Thyroid gland (tissue), 4 donors: ENCODE measurements around the gene ANTXR1. TPM values are rescaled to one million over a fixed set of nuclear protein-coding genes. Genes with fewer than 3 reads are reported as not detected.

Source experiments
- DNase-seq, 2 donors: peaks; one replicate each; pipeline ENCODE4 v3.0.0-alpha.2; 2019
- H3K27ac ChIP-seq, 3 donors: fragments of 200-600 bp; sonication (generic); 1 replicate in 2 of 3; 2 replicates in 1 of 3; pipeline ENCODE4 v1.5.1; 2016 to 2019; ENCODE audit warnings: mild to moderate bottlenecking in 1 of 3, moderate library complexity in 1 of 3
- H3K27me3 ChIP-seq: fragments of 200-600 bp; sonication (generic); one replicate; pipeline ENCODE4 v1.5.1; 2019
- H3K36me3 ChIP-seq, 2 donors: fragments of 200-600 bp; sonication (generic); one replicate each; pipeline ENCODE4 v1.5.1; 2016 to 2019
- H3K4me1 ChIP-seq, 2 donors: fragments of 200-600 bp; sonication (generic); one replicate each; pipeline ENCODE4 v1.5.1; 2017 to 2019
- H3K4me3 ChIP-seq, 3 donors: fragments of 200-600 bp; sonication (generic); replicated peaks in 1 of 3; 1 replicate in 2 of 3; 2 replicates in 1 of 3; pipeline ENCODE4 v1.5.1; 2016; ENCODE audit warnings: mild to moderate bottlenecking in 1 of 3
- H3K9me3 ChIP-seq: fragments of 200-600 bp; sonication (generic); one replicate; pipeline ENCODE4 v1.5.1; 2017
- POLR2A ChIP-seq, 2 donors: fragments of 450-650 bp; IDR thresholded peaks; one replicate each; pipeline ENCODE4 v1.6.1; 2017; ENCODE audit warnings: antibody characterized with exemption in 2 of 2, mild to moderate bottlenecking in 2 of 2, moderate library complexity in 1 of 2
- WGBS, 2 donors: methylation state at CpG; one replicate each; pipeline ENCODE4 v1.1.5; 2017; 5-methylcytosine and 5-hydroxymethylcytosine counted together
- intact Hi-C: fragments of 100-400 bp; cut with DNase I; formaldehyde crosslinking; loops from one replicate; pipeline ENCODE4 v1.15.1; 2023
- total RNA-seq, 4 donors: library from RNA; depleted of rRNA; stranded (reverse); fragments of >200 nt; gene quantifications; one replicate each; pipeline ENCODE4 v1.2.3, GENCODE V29; 2016
- TF ChIP-seq, protein P1 (sequence below), 6 experiments: fragments of 200-600 bp in 3 of 6; fragments of 450-650 bp in 3 of 6; sonication (generic) in 3 of 6; IDR thresholded peaks; one replicate each; pipeline ENCODE4 v1.5.1; 2016 to 2019; ENCODE audit warnings: antibody characterized with exemption in 6 of 6, mild to moderate bottlenecking in 2 of 6, inconsistent platforms in 1 of 6, moderate library complexity in 1 of 6

The ANTXR1 gene
- total RNA-seq, 4 donors from 2014 or later, result 56.4 to 103 (median 79.3) TPM

DNA sequence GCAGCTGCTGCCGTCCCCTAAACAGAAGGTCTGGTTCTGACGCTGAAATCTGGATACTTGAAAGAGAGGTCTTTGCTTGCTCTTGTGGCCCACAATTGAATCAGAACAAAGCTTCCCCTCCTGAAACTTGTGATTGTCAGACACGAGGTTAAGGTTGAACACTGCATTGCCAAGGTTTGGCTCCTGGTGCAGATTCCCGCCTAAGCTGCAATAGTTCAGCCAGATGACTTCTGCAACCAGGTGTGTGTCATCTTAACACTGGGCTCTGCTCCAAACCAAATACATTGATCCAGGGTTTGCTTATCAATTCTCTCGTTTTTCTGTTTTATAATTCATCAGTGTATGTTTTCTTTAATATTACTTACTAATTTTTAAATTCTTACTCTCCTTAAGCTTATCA lies 23.9 kb upstream of the ANTXR1 start:
- intact Hi-C loops, result no loop called here
- DNase-seq, result no peak
- Histone ChIP-seq H3K27ac (no peak overlapping the region), H3K4me1 (peaks cover 0 to 9% of the 10 kb centered on the region in 2 donors), H3K4me3 (no peak overlapping the region), H3K36me3 (no peaks in the 10 kb centered on the region), H3K9me3 (no peaks in the 10 kb centered on the region), H3K27me3 (no peaks in the 10 kb centered on the region)
- 84 to 88% methylated on average over 5 of the region's 5 CpGs for WGBS, 2 donors
- TF ChIP-seq, protein P1, sequence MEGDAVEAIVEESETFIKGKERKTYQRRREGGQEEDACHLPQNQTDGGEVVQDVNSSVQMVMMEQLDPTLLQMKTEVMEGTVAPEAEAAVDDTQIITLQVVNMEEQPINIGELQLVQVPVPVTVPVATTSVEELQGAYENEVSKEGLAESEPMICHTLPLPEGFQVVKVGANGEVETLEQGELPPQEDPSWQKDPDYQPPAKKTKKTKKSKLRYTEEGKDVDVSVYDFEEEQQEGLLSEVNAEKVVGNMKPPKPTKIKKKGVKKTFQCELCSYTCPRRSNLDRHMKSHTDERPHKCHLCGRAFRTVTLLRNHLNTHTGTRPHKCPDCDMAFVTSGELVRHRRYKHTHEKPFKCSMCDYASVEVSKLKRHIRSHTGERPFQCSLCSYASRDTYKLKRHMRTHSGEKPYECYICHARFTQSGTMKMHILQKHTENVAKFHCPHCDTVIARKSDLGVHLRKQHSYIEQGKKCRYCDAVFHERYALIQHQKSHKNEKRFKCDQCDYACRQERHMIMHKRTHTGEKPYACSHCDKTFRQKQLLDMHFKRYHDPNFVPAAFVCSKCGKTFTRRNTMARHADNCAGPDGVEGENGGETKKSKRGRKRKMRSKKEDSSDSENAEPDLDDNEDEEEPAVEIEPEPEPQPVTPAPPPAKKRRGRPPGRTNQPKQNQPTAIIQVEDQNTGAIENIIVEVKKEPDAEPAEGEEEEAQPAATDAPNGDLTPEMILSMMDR (IDR thresholded peaks at IDR 0.05), result no peak
- no peak for TF ChIP-seq POLR2A (IDR thresholded peaks at IDR 0.05)

DNA sequence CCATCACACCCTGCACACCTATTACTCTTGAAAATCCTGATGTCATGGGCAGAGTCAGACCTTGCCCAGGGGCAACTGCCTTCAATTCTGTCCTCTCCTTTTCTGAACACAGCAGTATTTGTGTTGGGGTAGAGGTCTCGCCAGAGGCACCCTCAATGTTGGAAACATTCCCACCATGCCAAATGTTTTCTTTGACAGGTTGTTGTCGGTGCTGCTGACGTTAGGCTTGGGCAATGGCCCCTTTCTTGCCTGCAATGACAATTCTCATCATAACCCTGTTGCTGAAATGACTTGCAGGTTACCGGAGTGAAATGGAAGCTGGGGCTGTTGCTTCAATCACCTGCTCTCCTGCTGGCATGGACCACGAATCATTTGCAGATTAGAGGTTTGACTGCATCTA lies 20.6 kb upstream of the ANTXR1 start:
- TF ChIP-seq POLR2A (IDR thresholded peaks at IDR 0.05), result no peak
- TF ChIP-seq, protein P1 (IDR thresholded peaks at IDR 0.05), result no peak
- no peaks in the 10 kb centered on the region for H3K36me3 ChIP-seq
- H3K9me3 ChIP-seq, result no peaks in the 10 kb centered on the region
- intact Hi-C loops, result no loop called here
- H3K27me3 ChIP-seq, result no peaks in the 10 kb centered on the region
- DNase-seq, result peak; percentile 23 to 47
- peaks cover 0 to 9% of the 10 kb centered on the region in 2 donors for H3K4me1 ChIP-seq
- H3K4me3 ChIP-seq, result no peak overlapping the region
- WGBS, 2 donors, result 41 to 42% methylated on average over 5 of the region's 5 CpGs
- H3K27ac ChIP-seq, result peak overlapping the region in 1 of 3 donors; percentile 12

DNA sequence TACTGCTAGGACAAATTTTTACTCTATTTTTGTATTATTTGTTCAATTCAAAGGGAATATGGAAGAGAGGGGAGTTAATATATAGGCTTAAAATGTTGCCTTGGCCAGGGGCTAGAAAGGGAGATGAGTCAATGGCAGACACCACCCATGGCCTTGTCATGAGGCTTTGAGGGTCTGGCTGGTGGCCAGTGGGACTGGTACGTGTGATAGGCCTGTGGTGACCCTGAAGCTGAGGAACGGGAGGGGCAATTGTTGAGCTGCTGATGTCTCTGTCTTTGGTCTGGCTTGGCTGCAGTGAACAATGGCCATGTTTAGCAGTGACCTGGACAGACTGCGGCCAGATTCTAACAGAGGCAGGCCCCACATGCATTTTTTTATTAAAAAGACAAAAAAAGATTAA lies 20.0 kb upstream of the ANTXR1 start:
- H3K4me3 ChIP-seq, result no peak overlapping the region
- DNase-seq, result no peak
- no peak for TF ChIP-seq POLR2A (IDR thresholded peaks at IDR 0.05)
- TF ChIP-seq, protein P1 (IDR thresholded peaks at IDR 0.05), result no peak
- H3K4me1 ChIP-seq, result peaks cover 0 to 9% of the 10 kb centered on the region in 2 donors
- H3K9me3 ChIP-seq, result no peaks in the 10 kb centered on the region
- intact Hi-C loops, result no loop called here
- 92 to 93% methylated on average over 3 of the region's 3 CpGs for WGBS, 2 donors
- H3K36me3 ChIP-seq, result no peaks in the 10 kb centered on the region
- H3K27ac ChIP-seq, result no peak overlapping the region
- no peaks in the 10 kb centered on the region for H3K27me3 ChIP-seq

- TF ChIP-seq POLR2A (IDR thresholded peaks at IDR 0.05), result no peak
- TF ChIP-seq, protein P1 (IDR thresholded peaks at IDR 0.05), result no peak
- no peaks in the 10 kb centered on the region for H3K36me3 ChIP-seq
- peak; percentile 29 to 37 for DNase-seq
- intact Hi-C loops, result no loop called here
- WGBS, 2 donors, result 49 to 62% methylated on average over 7 of the region's 7 CpGs
- no peak overlapping the region for H3K27ac ChIP-seq
- H3K4me3 ChIP-seq, result no peak overlapping the region
- no peaks in the 10 kb centered on the region for H3K9me3 ChIP-seq
- peaks cover 0 to 9% of the 10 kb centered on the region in 2 donors for H3K4me1 ChIP-seq
- H3K27me3 ChIP-seq, result no peaks in the 10 kb centered on the region
Measured at GRCh38 chr2:68993660-68994059, 19.3 kb upstream of the ANTXR1 start.

GRCh38 chr2:68994864-68995263 lies 18.1 kb upstream of the ANTXR1 start:
- Histone ChIP-seq H3K9me3 (no peaks in the 10 kb centered on the region), H3K4me3 (no peak overlapping the region), H3K36me3 (no peaks in the 10 kb centered on the region), H3K27me3 (no peaks in the 10 kb centered on the region), H3K4me1 (peaks cover 0 to 9% of the 10 kb centered on the region in 2 donors), H3K27ac (no peak overlapping the region)
- DNase-seq, result no peak
- intact Hi-C loops, result no loop called here
- TF ChIP-seq, protein P1 (IDR thresholded peaks at IDR 0.05), result no peak
- TF ChIP-seq POLR2A (IDR thresholded peaks at IDR 0.05), result no peak
- 47 to 80% methylated on average over 4 of the region's 4 CpGs for WGBS, 2 donors
